IMR-90 (cell line): ENCODE measurements around the gene SNX11. TPM values are rescaled to one million over a fixed set of nuclear protein-coding genes. Genes with fewer than 3 reads are reported as not detected.

Experiments used
- ATAC-seq: fragments of 200-7000 bp; cut with Tn5 transposase; 2 replicates; pipeline ENCODE4 v1.9.1; 2020; ENCODE audit warnings: low read depth, mild to moderate bottlenecking, moderate library complexity
- BruUV-seq: library from RNA; stranded (reverse); fragments of 400-500 nt; replicated peaks from 2 replicates; lab custom pipeline; 2021; lab: Mats Ljungman, UMichigan
- CTCF ChIA-PET: fragments of 300-600 bp; formaldehyde crosslinking; extraction: SDS; loops from one replicate; lab custom pipeline; 2021; ENCODE audit warnings: antibody characterized with exemption; lab: Yijun Ruan, JAX
- POLR2A ChIA-PET: fragments of 300-600 bp; sonication (Branson Sonifier 250); formaldehyde crosslinking; loops from one replicate; lab custom pipeline; 2022; ENCODE audit warnings: antibody characterized with exemption; ENCODE audit not compliant: unreplicated experiment; lab: Charles Lee
- DNase-seq: peaks from one replicate; pipeline ENCODE4 v3.0.0; 2013
- H2AFZ ChIP-seq: replicated peaks from 2 replicates; pipeline ENCODE3; 2013; ENCODE audit warnings: low read length, mild to moderate bottlenecking; ENCODE audit not compliant: poor library complexity
- H2AK5ac ChIP-seq: 2 replicates; pipeline ENCODE4 v1.6.1; 2013; ENCODE audit warnings: low read depth, low read length, inconsistent platforms
- H2AK9ac ChIP-seq: replicated peaks from 2 replicates; pipeline ENCODE3; 2013; ENCODE audit warnings: mild to moderate bottlenecking, low read depth, low read length, moderate library complexity; ENCODE audit not compliant: poor library complexity
- H2BK120ac ChIP-seq: 2 replicates; pipeline ENCODE4 v1.6.1; 2013; ENCODE audit warnings: low read depth, low read length, inconsistent platforms
- H2BK15ac ChIP-seq: 3 replicates; pipeline ENCODE4 v1.6.1; 2013; ENCODE audit warnings: low read depth, low read length, inconsistent platforms
- H2BK20ac ChIP-seq: 2 replicates; pipeline ENCODE4 v1.6.1; 2013; ENCODE audit warnings: low read depth, mild to moderate bottlenecking, inconsistent platforms, low read length, moderate library complexity
- H2BK5ac ChIP-seq: 2 replicates; pipeline ENCODE4 v1.6.1; 2013; ENCODE audit warnings: mild to moderate bottlenecking, low read depth, low read length, inconsistent platforms; ENCODE audit not compliant: poor library complexity, severe bottlenecking
- H3K14ac ChIP-seq: replicated peaks from 2 replicates; pipeline ENCODE4 v1.6.1; 2013; ENCODE audit warnings: low read depth, low read length, inconsistent platforms
- H3K18ac ChIP-seq: 2 replicates; pipeline ENCODE4 v1.6.1; 2013; ENCODE audit warnings: low read depth, low read length, control low read depth
- H3K23ac ChIP-seq: 2 replicates; pipeline ENCODE4 v1.6.1; 2013; ENCODE audit warnings: low read depth, low read length, inconsistent platforms
- H3K27ac ChIP-seq: 2 replicates; pipeline ENCODE4 v1.5.1; 2013; ENCODE audit warnings: mild to moderate bottlenecking, control low read depth, low read length; ENCODE audit not compliant: insufficient read depth
- H3K27me3 ChIP-seq: 2 replicates; pipeline ENCODE4 v1.6.1; 2013; ENCODE audit warnings: low read length; ENCODE audit not compliant: control insufficient read depth, insufficient read depth
- H3K36me3 ChIP-seq: 2 replicates; pipeline ENCODE4 v1.6.1; 2013; ENCODE audit warnings: low read length, mixed read lengths; ENCODE audit not compliant: control insufficient read depth, insufficient read depth
- H3K4ac ChIP-seq: 2 replicates; pipeline ENCODE4 v1.6.1; 2013; ENCODE audit warnings: low read depth, low read length, inconsistent platforms
- H3K4me1 ChIP-seq: 2 replicates; pipeline ENCODE4 v1.6.1; 2013; ENCODE audit warnings: low read length, mixed read lengths; ENCODE audit not compliant: control insufficient read depth, insufficient read depth
- H3K4me2 ChIP-seq: 2 replicates; pipeline ENCODE4 v1.6.1; 2013; ENCODE audit warnings: low read depth, mild to moderate bottlenecking, control low read depth, low read length, moderate library complexity
- H3K4me3 ChIP-seq: 2 replicates; pipeline ENCODE4 v1.5.1; 2013; ENCODE audit warnings: low read depth, mild to moderate bottlenecking, control low read depth, low read length, moderate library complexity; ENCODE audit not compliant: insufficient read depth
- H3K56ac ChIP-seq: 2 replicates; pipeline ENCODE4 v1.6.1; 2013; ENCODE audit warnings: low read length, inconsistent platforms; ENCODE audit not compliant: insufficient read depth; ENCODE audit errors: extremely low read depth
- H3K79me1 ChIP-seq, 2 experiments: 2 replicates each; pipeline ENCODE4 v1.6.1; 2013; ENCODE audit warnings: low read length in 2 of 2, inconsistent platforms in 1 of 2, low read depth in 1 of 2
- H3K9ac ChIP-seq: 2 replicates; pipeline ENCODE4 v1.6.1; 2013; ENCODE audit warnings: low read depth, low read length, control low read depth
- H3K9me1 ChIP-seq: 2 replicates; pipeline ENCODE4 v1.6.1; 2013; ENCODE audit warnings: low read length, inconsistent platforms; ENCODE audit not compliant: insufficient read depth
- H3K9me3 ChIP-seq: 2 replicates; pipeline ENCODE4 v1.6.1; 2013; ENCODE audit warnings: low read length; ENCODE audit not compliant: control insufficient read depth, insufficient read depth
- H4K20me1 ChIP-seq: 2 replicates; pipeline ENCODE4 v1.6.1; 2013; ENCODE audit warnings: low read length, inconsistent platforms; ENCODE audit not compliant: insufficient read depth
- H4K5ac ChIP-seq: 2 replicates; pipeline ENCODE4 v1.6.1; 2013; ENCODE audit warnings: mild to moderate bottlenecking, low read depth, low read length, control low read depth
- H4K8ac ChIP-seq, 2 experiments: 2 replicates each; pipeline ENCODE4 v1.6.1; 2013; ENCODE audit warnings: low read depth in 2 of 2, low read length in 2 of 2, control low read depth in 1 of 2, inconsistent platforms in 1 of 2
- H4K91ac ChIP-seq: 2 replicates; pipeline ENCODE4 v1.6.1; 2013; ENCODE audit warnings: low read depth, low read length, inconsistent platforms; ENCODE audit not compliant: insufficient read depth
- BHLHE40 ChIP-seq: fragments of 150-350 bp; IDR thresholded peaks from 2 replicates; pipeline ENCODE4 v1.6.1; 2016; ENCODE audit warnings: mild to moderate bottlenecking, low read depth, low read length
- CEBPB ChIP-seq: IDR thresholded peaks from 2 replicates; pipeline ENCODE4 v1.6.1; 2012; ENCODE audit warnings: low read depth, low read length, improper control_type of control experiment
- CHD1 ChIP-seq: IDR thresholded peaks from 2 replicates; pipeline ENCODE4 v1.6.1; 2012; ENCODE audit warnings: low read depth, low read length, improper control_type of control experiment
- FOS ChIP-seq: fragments of 150-350 bp; IDR thresholded peaks from 2 replicates; pipeline ENCODE4 v1.6.1; 2016; ENCODE audit warnings: low read depth, low read length
- MAFK ChIP-seq: IDR thresholded peaks from 2 replicates; pipeline ENCODE4 v1.6.1; 2012; ENCODE audit warnings: low read depth, low read length, improper control_type of control experiment
- MAZ ChIP-seq: IDR thresholded peaks from 2 replicates; pipeline ENCODE4 v1.6.1; 2012; ENCODE audit warnings: low read depth, mild to moderate bottlenecking, low read length, improper control_type of control experiment, moderate library complexity, borderline replicate concordance
- MXI1 ChIP-seq: IDR thresholded peaks from 2 replicates; pipeline ENCODE4 v1.6.1; 2012; ENCODE audit warnings: low read depth, mild to moderate bottlenecking, low read length, moderate library complexity, borderline replicate concordance
- NFE2L2 ChIP-seq: fragments of 150-350 bp; IDR thresholded peaks from 2 replicates; pipeline ENCODE4 v1.6.1; 2016; ENCODE audit warnings: low read depth, mild to moderate bottlenecking, low read length
- POLR2A ChIP-seq: IDR thresholded peaks from 2 replicates; pipeline ENCODE4 v1.6.1; 2012; ENCODE audit warnings: mild to moderate bottlenecking, low read depth, low read length
- RAD21 ChIP-seq: IDR thresholded peaks from 2 replicates; pipeline ENCODE4 v1.6.1; 2012; ENCODE audit warnings: low read length, improper control_type of control experiment
- RCOR1 ChIP-seq: IDR thresholded peaks from 2 replicates; pipeline ENCODE4 v1.6.1; 2012; ENCODE audit warnings: mild to moderate bottlenecking, low read length, improper control_type of control experiment; ENCODE audit not compliant: insufficient replicate concordance
- RFX5 ChIP-seq: IDR thresholded peaks from 2 replicates; pipeline ENCODE4 v1.8.0; 2012; ENCODE audit warnings: low read depth, mild to moderate bottlenecking, low read length, moderate library complexity
- SMC3 ChIP-seq: fragments of 150-350 bp; IDR thresholded peaks from 2 replicates; pipeline ENCODE4 v1.6.1; 2016; ENCODE audit warnings: low read depth, mild to moderate bottlenecking, antibody characterized with exemption, low read length, moderate library complexity
- WGBS, 2 experiments: methylation state at CpG; one replicate each; pipeline versions ENCODE4 v1.1.5 to v1.1.7; 2013; ENCODE audit warnings: missing lambda C conversion rate in 2 of 2; ENCODE audit not compliant: insufficient read length in 1 of 2; ENCODE audit errors: extremely low coverage in 2 of 2; 5-methylcytosine and 5-hydroxymethylcytosine counted together
- dilution Hi-C: fragments of 300-500 bp; cut with HindIII; formaldehyde crosslinking; loops from one replicate; pipeline ENCODE4 v1.14.3; 2018; ENCODE audit warnings: low sequenced_read_pairs; ENCODE audit not compliant: unreplicated experiment
- in situ Hi-C: fragments of 300-500 bp; cut with MboI; formaldehyde crosslinking; loops from 3 replicates; pipeline ENCODE4 v1.14.3; 2019; ENCODE audit warnings: low sequenced_read_pairs, inconsistent platforms, mixed read lengths
- intact Hi-C: fragments of 100-400 bp; cut with micrococcal nuclease; formaldehyde crosslinking; loops from 2 replicates; pipeline ENCODE4 v1.10.0; 2022
- polyA plus RNA-seq, 3 experiments: library from polyadenylated mRNA; depleted of rRNA; stranded (reverse); fragments of >200 nt; gene quantifications; 2 replicates each; pipeline ENCODE4 v1.2.3, GENCODE V29; 2012; ENCODE audit warnings: low replicate concordance in 1 of 3
- total RNA-seq: library from RNA; depleted of rRNA; stranded (reverse); fragments of >200 nt; gene quantifications from 2 replicates; pipeline ENCODE4 v1.2.3, GENCODE V29; 2012
- TF ChIP-seq, protein P1 (sequence below): fragments of 150-350 bp; IDR thresholded peaks from 2 replicates; pipeline ENCODE4 v1.6.1; 2016; ENCODE audit warnings: low read depth, mild to moderate bottlenecking, low read length, moderate library complexity, borderline replicate concordance
- TF ChIP-seq, protein P2 (sequence below): conservative IDR thresholded peaks from 2 replicates; pipeline ENCODE4 v1.5.1; 2012; ENCODE audit warnings: mild to moderate bottlenecking, low read depth, low read length, improper control_type of control experiment

Gene SNX11
- total and polyA plus RNA-seq, 2 of the 4 experiments (the other 2 are of a cell fraction) = 14.7 to 16.9 TPM

DNA sequence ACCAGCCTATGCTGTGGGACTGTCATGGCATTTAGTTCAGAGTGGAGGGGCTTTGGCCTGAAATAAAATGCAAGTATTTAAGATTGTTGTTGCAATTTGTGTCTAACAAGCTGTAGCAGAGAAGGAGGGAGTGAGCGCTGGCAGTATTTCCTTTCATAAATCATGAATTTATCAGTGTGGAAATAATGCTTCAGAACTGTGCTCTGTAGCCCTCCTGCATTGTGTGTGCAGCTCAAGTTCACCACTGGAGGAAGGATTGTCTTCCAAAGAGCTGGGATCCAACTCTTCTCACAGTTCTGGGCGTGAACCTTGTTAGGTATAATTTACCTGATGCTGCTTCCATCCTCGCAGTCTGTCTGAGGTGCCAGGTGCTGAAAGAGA lies 15.1 kb downstream of the SNX11 start:
- no CpG with 5 or more reads among the region's 3 CpGs for WGBS, 2 experiments
- Histone ChIP-seq H2AK9ac (no peak overlapping the region), H2BK20ac (no peak overlapping the region), H4K91ac (no peak overlapping the region), H4K20me1 (no peaks in the 10 kb centered on the region), H3K79me1 (peaks cover 0 to 6% of the 10 kb centered on the region in 2 experiments; a peak in 1 of 4 replicates), H3K14ac (no peak overlapping the region), H3K9me1 (no peaks in the 10 kb centered on the region), H2AFZ (no peak overlapping the region), H2AK5ac (no peak overlapping the region), H3K27ac (no peak overlapping the region), H3K18ac (no peak overlapping the region), H2BK15ac (no peak overlapping the region), H3K36me3 (peaks cover 35% of the 10 kb centered on the region), H3K56ac (no peak overlapping the region), H3K23ac (no peak overlapping the region), H2BK5ac (no peak overlapping the region), H3K9ac (no peak overlapping the region), H3K4me2 (no peak overlapping the region), H4K8ac (no peak overlapping the region), H4K5ac (no peak overlapping the region), H3K9me3 (no peaks in the 10 kb centered on the region), H2BK120ac (no peak overlapping the region), H3K27me3 (no peaks in the 10 kb centered on the region), H3K4ac (no peak overlapping the region), H3K4me3 (no peak overlapping the region), H3K4me1 (no peaks in the 10 kb centered on the region)
- dilution Hi-C loops = no loop called here
- DNase-seq (no peak), ATAC-seq (no peak)
- in situ Hi-C loops = no loop called here
- BruUV-seq = no TSS peak
- intact Hi-C loops = no loop called here
- TF ChIP-seq RCOR1 (no peak), MAZ (no peak), NFE2L2 (no peak), RFX5 (no peak), POLR2A (no peak), MXI1 (no peak), FOS (no peak), CHD1 (no peak), SMC3 (no peak), RAD21 (no peak), BHLHE40 (no peak), MAFK (no peak), CEBPB (no peak)
- TF ChIP-seq, protein P1, sequence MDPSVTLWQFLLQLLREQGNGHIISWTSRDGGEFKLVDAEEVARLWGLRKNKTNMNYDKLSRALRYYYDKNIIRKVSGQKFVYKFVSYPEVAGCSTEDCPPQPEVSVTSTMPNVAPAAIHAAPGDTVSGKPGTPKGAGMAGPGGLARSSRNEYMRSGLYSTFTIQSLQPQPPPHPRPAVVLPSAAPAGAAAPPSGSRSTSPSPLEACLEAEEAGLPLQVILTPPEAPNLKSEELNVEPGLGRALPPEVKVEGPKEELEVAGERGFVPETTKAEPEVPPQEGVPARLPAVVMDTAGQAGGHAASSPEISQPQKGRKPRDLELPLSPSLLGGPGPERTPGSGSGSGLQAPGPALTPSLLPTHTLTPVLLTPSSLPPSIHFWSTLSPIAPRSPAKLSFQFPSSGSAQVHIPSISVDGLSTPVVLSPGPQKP = no peak
- TF ChIP-seq, protein P2, sequence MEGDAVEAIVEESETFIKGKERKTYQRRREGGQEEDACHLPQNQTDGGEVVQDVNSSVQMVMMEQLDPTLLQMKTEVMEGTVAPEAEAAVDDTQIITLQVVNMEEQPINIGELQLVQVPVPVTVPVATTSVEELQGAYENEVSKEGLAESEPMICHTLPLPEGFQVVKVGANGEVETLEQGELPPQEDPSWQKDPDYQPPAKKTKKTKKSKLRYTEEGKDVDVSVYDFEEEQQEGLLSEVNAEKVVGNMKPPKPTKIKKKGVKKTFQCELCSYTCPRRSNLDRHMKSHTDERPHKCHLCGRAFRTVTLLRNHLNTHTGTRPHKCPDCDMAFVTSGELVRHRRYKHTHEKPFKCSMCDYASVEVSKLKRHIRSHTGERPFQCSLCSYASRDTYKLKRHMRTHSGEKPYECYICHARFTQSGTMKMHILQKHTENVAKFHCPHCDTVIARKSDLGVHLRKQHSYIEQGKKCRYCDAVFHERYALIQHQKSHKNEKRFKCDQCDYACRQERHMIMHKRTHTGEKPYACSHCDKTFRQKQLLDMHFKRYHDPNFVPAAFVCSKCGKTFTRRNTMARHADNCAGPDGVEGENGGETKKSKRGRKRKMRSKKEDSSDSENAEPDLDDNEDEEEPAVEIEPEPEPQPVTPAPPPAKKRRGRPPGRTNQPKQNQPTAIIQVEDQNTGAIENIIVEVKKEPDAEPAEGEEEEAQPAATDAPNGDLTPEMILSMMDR = no peak
- POLR2A ChIA-PET = no interaction called here
- CTCF ChIA-PET = no interaction called here
